ENCODE data around the gene HMG20B.
"Not testable (repeated sequence)": the region's sequence is repeated elsewhere in the genome, so short reads cannot be mapped to it uniquely, and the experiment has no call there.

The HMG20B gene

GRCh38 chr19:3580156-3580934 lies 7.6 kb downstream of the HMG20B start:
- in situ Hi-C loops (cut with MboI; ENCODE audit: low sequenced_read_pairs): no loop called here

GRCh38 chr19:3581792-3582191 lies 9.0 kb downstream of the HMG20B start:
- in situ Hi-C loops (cut with MboI; ENCODE audit: low sequenced_read_pairs): not testable (repeated sequence)

GRCh38 chr19:3584036-3584802 lies 11.5 kb downstream of the HMG20B start:
- in situ Hi-C loops (cut with MboI; ENCODE audit: low sequenced_read_pairs): not testable (repeated sequence)

DNA sequence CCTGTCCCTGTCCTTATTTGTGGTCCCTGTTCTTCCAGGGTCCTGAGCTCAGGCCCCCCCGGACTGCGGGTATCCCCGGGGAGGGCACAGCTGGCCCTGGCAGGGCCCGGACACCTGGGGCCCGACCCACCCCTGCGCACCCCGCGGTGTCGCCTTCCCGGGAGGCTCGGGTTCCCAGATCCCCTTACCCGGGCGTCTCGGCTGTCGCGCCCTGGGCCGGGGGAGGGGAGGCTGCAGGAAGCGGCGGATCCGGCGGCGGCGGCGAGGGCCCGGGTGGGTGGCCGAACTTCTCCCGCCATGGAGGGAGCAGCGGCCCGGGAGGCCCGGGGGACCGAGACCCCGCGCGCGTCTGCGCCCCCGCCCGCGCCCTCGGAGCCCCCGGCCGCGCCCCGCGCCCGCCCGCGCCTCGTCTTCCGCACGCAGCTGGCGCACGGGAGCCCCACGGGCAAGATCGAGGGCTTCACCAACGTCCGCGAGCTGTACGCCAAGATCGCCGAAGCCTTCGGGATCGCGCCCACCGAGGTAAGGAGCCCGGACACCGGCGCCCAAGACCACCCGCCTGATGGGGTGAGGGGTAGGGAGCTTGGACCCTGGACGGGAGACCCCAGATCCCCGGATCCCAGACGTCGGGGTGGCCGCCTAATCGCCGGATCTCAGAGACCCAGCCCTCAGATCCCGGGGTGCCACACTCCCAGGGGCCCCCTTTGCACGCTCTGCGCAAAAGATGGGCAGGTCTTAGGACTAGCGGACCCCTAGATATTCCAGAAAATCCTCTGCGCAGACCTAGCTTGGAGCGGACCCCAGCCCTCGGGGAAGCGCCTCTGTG lies 12.8 kb downstream of the HMG20B start, which contains the start of gene GIPC3:
Gene GIPC3 (plus strand): TSS at position 178 of the 826 bp plus-strand sequence. CDS start 120 bp downstream, at position 298.
- in situ Hi-C loops (cut with MboI; ENCODE audit: low sequenced_read_pairs): no loop called here

DNA sequence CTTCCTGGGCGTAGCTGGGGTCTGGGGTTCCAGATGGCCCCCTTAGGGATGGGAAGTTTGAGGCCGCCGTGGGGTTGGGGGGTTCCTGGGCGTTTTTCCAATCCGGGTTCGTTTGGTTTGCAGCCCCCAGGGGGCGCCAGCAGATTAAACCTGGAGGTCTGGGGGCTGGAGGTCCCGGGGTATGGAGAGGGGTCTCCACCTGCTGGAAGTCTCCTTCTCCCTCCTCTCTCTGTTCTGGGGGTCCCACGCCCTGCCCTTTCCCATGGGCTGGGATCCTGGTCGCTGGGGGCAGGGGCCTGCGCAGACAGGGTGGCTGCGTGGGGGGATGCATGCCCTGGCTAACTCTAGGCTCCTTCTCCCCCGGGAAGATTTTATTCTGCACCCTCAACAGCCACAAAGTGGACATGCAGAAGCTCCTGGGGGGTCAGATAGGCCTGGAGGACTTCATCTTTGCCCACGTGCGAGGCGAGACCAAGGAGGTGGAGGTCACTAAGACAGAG lies 13.4 kb downstream of the HMG20B start:
- in situ Hi-C loops (cut with MboI; ENCODE audit: low sequenced_read_pairs): no loop called here

GRCh38 chr19:3586707-3587346 lies 14.1 kb downstream of the HMG20B start:
- in situ Hi-C loops (cut with MboI; ENCODE audit: low sequenced_read_pairs): no loop called here

DNA sequence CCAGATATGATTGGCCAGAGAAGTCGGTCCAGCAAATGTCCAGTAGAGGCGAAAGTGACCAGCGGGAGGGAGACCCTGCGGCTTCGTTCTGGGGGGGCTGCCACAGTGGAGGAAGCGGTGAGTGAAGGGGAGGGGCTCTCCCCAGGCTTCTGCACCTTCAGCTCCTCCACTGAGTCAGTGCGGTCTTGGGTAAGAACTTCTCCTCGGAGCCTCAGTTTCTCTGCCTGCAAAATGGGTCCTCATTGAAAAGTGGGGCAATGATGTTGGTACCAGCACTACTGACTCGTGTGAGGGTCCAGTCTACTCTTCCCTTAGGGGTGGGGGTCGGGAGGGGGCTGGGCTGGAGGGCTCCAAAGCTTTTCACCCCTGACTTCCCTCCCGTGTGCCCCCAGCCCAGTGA lies 16.7 kb downstream of the HMG20B start:
- in situ Hi-C loops (cut with MboI; ENCODE audit: low sequenced_read_pairs): no loop called here

DNA sequence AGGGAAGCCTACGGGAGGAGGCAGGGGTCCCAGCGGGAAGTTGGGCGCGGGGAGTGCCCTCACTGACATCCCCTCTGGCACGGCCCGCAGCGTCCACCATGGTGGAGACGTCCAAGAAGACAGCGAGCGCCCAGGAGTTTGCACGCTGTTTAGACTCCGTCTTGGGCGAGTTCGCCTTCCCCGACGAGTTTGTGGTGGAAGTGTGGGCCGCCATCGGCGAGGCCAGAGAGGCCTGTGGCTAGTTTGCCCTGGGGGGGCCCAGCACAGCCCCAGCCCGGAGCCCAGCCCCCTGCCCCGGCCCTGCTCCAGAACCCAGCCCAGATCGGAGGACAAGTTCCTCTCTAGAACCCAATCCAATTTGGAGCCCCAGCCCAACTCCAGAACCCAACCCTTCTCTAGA lies 17.2 kb downstream of the HMG20B start:
- in situ Hi-C loops (cut with MboI; ENCODE audit: low sequenced_read_pairs): no loop called here

DNA sequence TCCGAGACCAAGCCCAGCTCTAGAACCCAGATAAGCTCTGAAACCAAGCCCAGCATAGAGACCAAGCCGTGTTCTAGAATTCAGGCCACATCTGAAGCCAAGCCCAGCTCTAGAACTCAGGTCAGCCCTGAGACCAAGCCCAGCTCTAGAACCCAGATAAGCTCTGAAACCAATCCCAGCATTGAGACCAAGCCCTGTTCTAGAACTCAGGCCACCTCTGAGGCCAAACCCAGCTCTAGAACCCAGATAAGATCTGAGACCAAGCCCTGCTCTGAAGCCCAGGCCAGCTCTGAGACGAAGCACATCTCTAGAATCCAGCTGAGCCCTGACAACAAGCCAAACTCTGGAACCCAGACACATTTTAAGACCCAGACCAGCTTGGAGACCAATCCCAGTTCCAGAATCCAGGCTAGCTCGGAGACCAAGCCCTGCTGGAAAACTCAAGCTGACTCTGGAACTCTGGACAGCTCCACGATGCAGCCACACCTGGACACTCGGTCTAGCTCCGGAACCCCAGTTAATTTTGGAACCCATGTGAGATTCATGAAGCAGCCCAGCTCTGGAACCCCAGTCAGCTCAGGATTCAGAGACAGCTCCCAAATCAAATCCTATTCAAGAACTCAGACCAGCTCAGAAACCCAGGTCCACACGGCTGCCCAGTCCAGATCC lies 18.4 kb downstream of the HMG20B start:
- in situ Hi-C loops (cut with MboI; ENCODE audit: low sequenced_read_pairs): no loop called here

- in situ Hi-C loops (cut with MboI; ENCODE audit: low sequenced_read_pairs): no loop called here
These were observed 19.3 kb downstream of the HMG20B start for GRCh38 chr19:3591876-3592613.

- in situ Hi-C loops (cut with MboI; ENCODE audit: low sequenced_read_pairs): no loop called here
These were observed 20.4 kb downstream of the HMG20B start for GRCh38 chr19:3593156-3593555.

GRCh38 chr19:3595521-3596061 lies 22.8 kb downstream of the HMG20B start:
- in situ Hi-C loops (cut with MboI; ENCODE audit: low sequenced_read_pairs): no loop called here

DNA sequence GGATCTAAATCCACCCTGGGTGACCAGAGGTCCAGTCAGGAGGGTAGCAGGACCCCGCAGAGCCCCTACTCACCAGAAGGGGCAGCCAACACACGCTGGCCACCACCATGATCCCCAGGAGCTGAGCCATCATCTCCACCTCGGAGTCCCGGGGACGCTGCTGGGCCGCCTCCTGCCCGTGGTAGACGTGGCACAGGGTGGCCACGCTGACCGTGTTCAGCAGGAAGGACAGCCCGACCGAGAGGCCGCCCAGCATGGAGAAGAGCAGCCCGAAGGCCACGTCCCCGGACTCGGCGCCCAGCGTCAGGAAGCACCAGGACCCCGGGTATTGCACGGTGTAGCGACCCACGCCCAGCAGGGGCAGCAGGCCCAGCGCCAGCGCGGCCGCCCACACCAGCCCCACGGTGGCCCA lies 27.0 kb downstream of the HMG20B start:
- in situ Hi-C loops (cut with MboI; ENCODE audit: low sequenced_read_pairs): no loop called here

- in situ Hi-C loops (cut with MboI; ENCODE audit: low sequenced_read_pairs): no loop called here
These were observed 28.3 kb downstream of the HMG20B start for GRCh38 chr19:3601021-3601420.

GRCh38 chr19:3603121-3603811 lies 30.5 kb downstream of the HMG20B start:
- in situ Hi-C loops (cut with MboI; ENCODE audit: low sequenced_read_pairs): no loop called here

GRCh38 chr19:3604227-3604986 lies 31.7 kb downstream of the HMG20B start:
- in situ Hi-C loops (cut with MboI; ENCODE audit: low sequenced_read_pairs): no loop called here

- in situ Hi-C loops (cut with MboI; ENCODE audit: low sequenced_read_pairs): no loop called here
These were observed 32.2 kb downstream of the HMG20B start for GRCh38 chr19:3604987-3605343.

GRCh38 chr19:3605361-3605760 lies 32.6 kb downstream of the HMG20B start:
- in situ Hi-C loops (cut with MboI; ENCODE audit: low sequenced_read_pairs): no loop called here

All from HL-60/S4 treated with retinoic acid at 250 ng/mL for 4 days and 3 days (cell line).